SK-N-SH (cell line): ENCODE data around the gene MVB12B. TPM values are rescaled to one million over a fixed set of nuclear protein-coding genes. Genes with fewer than 3 reads are reported as not detected.

ENCODE experiments used
- CTCF ChIA-PET: fragments of 300-600, 350-600 bp; formaldehyde crosslinking; extraction: SDS; loops from one replicate; lab custom pipeline; 2021; lab: Yijun Ruan, JAX
- POLR2A ChIA-PET: fragments of 350-600 bp; sonication (Branson Sonifier 250); formaldehyde crosslinking; extraction: SDS; loops from one replicate; lab custom pipeline; 2020; ENCODE audit warnings: antibody characterized with exemption, inconsistent platforms; lab: Yijun Ruan, JAX
- DNase-seq: peaks from one replicate; pipeline ENCODE4 v3.0.0; 2012
- H2AFZ ChIP-seq: fragments of 200-600 bp; sonication (generic); 2 replicates; pipeline ENCODE4 v1.8.1; 2016; ENCODE audit warnings: antibody characterized with exemption, mild to moderate bottlenecking, low read depth
- H3F3A ChIP-seq: fragments of 200-600 bp; sonication (generic); replicated peaks from 2 replicates; pipeline ENCODE3; 2016; ENCODE audit warnings: antibody characterized with exemption, mild to moderate bottlenecking; ENCODE audit not compliant: insufficient read depth
- H3K27ac ChIP-seq, 2 experiments: fragments of 200-500 bp in 1 of 2; fragments of 200-600 bp in 1 of 2; sonication (Bioruptor generic) in 1 of 2; sonication (generic), shearing (Covaris generic) in 1 of 2; 2 replicates each; pipeline versions ENCODE4 v1.5.1 to v1.6.1; 2014 to 2016; ENCODE audit warnings: low read depth in 2 of 2, inconsistent platforms in 1 of 2, low read length in 1 of 2, mild to moderate bottlenecking in 1 of 2, mixed read lengths in 1 of 2
- H3K27me3 ChIP-seq: fragments of 200-600 bp; sonication (generic), shearing (Covaris generic); 2 replicates; pipeline ENCODE4 v1.6.1; 2016; ENCODE audit warnings: mixed run types; ENCODE audit not compliant: insufficient read depth
- H3K36me3 ChIP-seq, 2 experiments: fragments of 200-500 bp in 1 of 2; fragments of 200-600 bp in 1 of 2; sonication (Bioruptor generic) in 1 of 2; sonication (generic) in 1 of 2; replicated peaks in 1 of 2; 2 replicates each; pipeline versions ENCODE3 to v1.5.1; 2014 to 2016; ENCODE audit warnings: low read length in 1 of 2, mild to moderate bottlenecking in 1 of 2; ENCODE audit not compliant: insufficient read depth in 2 of 2, control insufficient read depth in 1 of 2
- H3K4me1 ChIP-seq, 2 experiments: fragments of 200-500 bp in 1 of 2; fragments of 200-600 bp in 1 of 2; sonication (Bioruptor generic) in 1 of 2; sonication (generic), shearing (Covaris generic) in 1 of 2; 2 replicates each; pipeline versions ENCODE4 v1.5.1 to v1.6.1; 2014 to 2016; ENCODE audit warnings: low read depth in 1 of 2, low read length in 1 of 2, mixed run types in 1 of 2; ENCODE audit not compliant: insufficient read depth in 2 of 2, control insufficient read depth in 1 of 2
- H3K4me2 ChIP-seq: fragments of 200-600 bp; sonication (generic), shearing (Covaris generic); 2 replicates; pipeline ENCODE4 v1.6.1; 2017; ENCODE audit warnings: mixed run types
- H3K4me3 ChIP-seq, 2 experiments: fragments of 200-500 bp in 1 of 2; fragments of 200-600 bp in 1 of 2; sonication (Bioruptor generic) in 1 of 2; sonication (generic), shearing (Covaris generic) in 1 of 2; 2 replicates each; pipeline versions ENCODE4 v1.5.1 to v1.8.1; 2014 to 2016; ENCODE audit warnings: low read depth in 2 of 2, inconsistent platforms in 1 of 2, low read length in 1 of 2, mild to moderate bottlenecking in 1 of 2, mixed read lengths in 1 of 2, moderate library complexity in 1 of 2
- H3K79me2 ChIP-seq: fragments of 200-600 bp; sonication (generic); 2 replicates; pipeline ENCODE4 v1.8.1; 2017; ENCODE audit warnings: mild to moderate bottlenecking; ENCODE audit not compliant: insufficient read depth
- H3K9ac ChIP-seq: fragments of 200-600 bp; sonication (generic); 2 replicates; pipeline ENCODE4 v1.6.1; 2017; ENCODE audit warnings: mixed run types
- H3K9me2 ChIP-seq: fragments of 200-600 bp; sonication (generic); 2 replicates; pipeline ENCODE4 v1.6.1; 2017; ENCODE audit warnings: mixed run types
- H3K9me3 ChIP-seq: fragments of 200-600 bp; sonication (generic); 2 replicates; pipeline ENCODE4 v1.6.1; 2017; ENCODE audit warnings: mixed run types, mild to moderate bottlenecking, moderate library complexity
- H4K20me1 ChIP-seq: fragments of 200-600 bp; sonication (generic); 2 replicates; pipeline ENCODE4 v1.6.1; 2017; ENCODE audit warnings: mild to moderate bottlenecking, mixed run types; ENCODE audit not compliant: insufficient read depth
- CHD2 ChIP-seq: fragments of 150-350 bp; IDR thresholded peaks from 2 replicates; pipeline ENCODE4 v1.6.1; 2018; ENCODE audit warnings: low read length; ENCODE audit not compliant: partially characterized antibody
- CTCF ChIP-seq: fragments of 200-600 bp; sonication (generic); IDR thresholded peaks from 2 replicates; pipeline ENCODE4 v1.6.1; 2017; ENCODE audit warnings: antibody characterized with exemption, mild to moderate bottlenecking, moderate library complexity
- GATA2 ChIP-seq: sonication (generic); formaldehyde crosslinking; IDR thresholded peaks from 2 replicates; pipeline ENCODE4 v1.5.0; 2020; ENCODE audit warnings: mild to moderate bottlenecking, missing genetic modification reagents
- IRF3 ChIP-seq: fragments of 150-350 bp; IDR thresholded peaks from 2 replicates; pipeline ENCODE4 v1.6.1; 2016; ENCODE audit warnings: mild to moderate bottlenecking, low read depth, low read length
- JUND ChIP-seq: IDR thresholded peaks from 2 replicates; pipeline ENCODE4 v1.4.0; 2012
- MXI1 ChIP-seq: IDR thresholded peaks from 2 replicates; pipeline ENCODE4 v1.6.1; 2012; ENCODE audit warnings: mild to moderate bottlenecking, low read depth, low read length, improper control_type of control experiment
- PBX3 ChIP-seq: IDR thresholded peaks from 2 replicates; pipeline ENCODE4; 2012
- POLR2AphosphoS5 ChIP-seq: IDR thresholded peaks from 2 replicates; pipeline ENCODE4 v1.6.1; 2012; ENCODE audit warnings: low read depth, low read length
- REST ChIP-seq: IDR thresholded peaks from 2 replicates; pipeline ENCODE4 v1.6.1; 2012; ENCODE audit warnings: mild to moderate bottlenecking, low read depth, low read length, moderate library complexity
- RFX5 ChIP-seq: IDR thresholded peaks from 2 replicates; pipeline ENCODE4 v1.6.1; 2012; ENCODE audit warnings: mild to moderate bottlenecking, improper control_type of control experiment, low read length
- RXRA ChIP-seq: IDR thresholded peaks from 2 replicates; pipeline ENCODE4 v1.4.0; 2012; ENCODE audit warnings: low read depth, mild to moderate bottlenecking, borderline replicate concordance
- SIN3A ChIP-seq: IDR thresholded peaks from 2 replicates; pipeline ENCODE4 v1.6.1; 2012; ENCODE audit warnings: low read depth, mild to moderate bottlenecking, low read length, moderate library complexity, borderline replicate concordance
- SMC3 ChIP-seq: IDR thresholded peaks from 2 replicates; pipeline ENCODE4 v1.6.1; 2012; ENCODE audit warnings: low read depth, low read length, improper control_type of control experiment
- TCF12 ChIP-seq: IDR thresholded peaks from 2 replicates; pipeline ENCODE4 v1.4.0; 2012
- TEAD4 ChIP-seq: IDR thresholded peaks from 2 replicates; pipeline ENCODE4 v1.4.0; 2012; ENCODE audit warnings: mild to moderate bottlenecking, borderline replicate concordance; ENCODE audit not compliant: insufficient read depth
- USF2 ChIP-seq: fragments of 150-350 bp; IDR thresholded peaks from 2 replicates; pipeline ENCODE4 v1.6.1; 2017; ENCODE audit warnings: antibody characterized with exemption, low read length, low read depth, borderline replicate concordance
- ZBTB33 ChIP-seq: IDR thresholded peaks from 2 replicates; pipeline ENCODE4 v1.4.0; 2012; ENCODE audit warnings: low read depth, borderline replicate concordance
- WGBS: methylation state at CpG from one replicate; pipeline ENCODE4 v1.1.6; 2017; ENCODE audit warnings: low lambda C conversion rate; 5-methylcytosine and 5-hydroxymethylcytosine counted together
- polyA plus RNA-seq, 3 experiments: library from polyadenylated mRNA; depleted of rRNA; stranded (reverse); fragments of >200 nt; gene quantifications; 2 replicates each; pipeline ENCODE4 v1.2.3, GENCODE V29; 2012

MVB12B gene
- polyA plus RNA-seq, 1 of the 3 experiments (the other 2 are of a cell fraction) = 5.1 TPM

GRCh38 chr9:126431077-126431742 lies 104.6 kb downstream of the MVB12B start:
- Histone ChIP-seq H3F3A (peaks cover 4% of the 10 kb centered on the region), H3K4me1 (peaks cover 0 to 2% of the 10 kb centered on the region in 2 experiments; a peak in 1 of 4 replicates), H2AFZ (no peak overlapping the region), H3K9me3 (no peaks in the 10 kb centered on the region), H3K9me2 (no peaks in the 10 kb centered on the region), H3K27ac (no peak overlapping the region), H4K20me1 (no peaks in the 10 kb centered on the region), H3K4me3 (no peak overlapping the region), H3K36me3 (peaks cover 2 to 4% of the 10 kb centered on the region in 2 experiments), H3K79me2 (no peaks in the 10 kb centered on the region), H3K27me3 (no peaks in the 10 kb centered on the region), H3K4me2 (no peak overlapping the region), H3K9ac (no peak overlapping the region)
- CTCF ChIA-PET = interaction anchor here (1.0 to 6.1 kb wide), 2 partner anchors 60 to 106 kb away, joined by 3 to 22 read pairs; no protein-coding TSS in a partner anchor
- TF ChIP-seq RXRA (no peak), GATA2 (CRISPR knock-in tag) (no peak), RFX5 (no peak), TCF12 (no peak), USF2 (no peak), PBX3 (no peak), IRF3 (no peak), SIN3A (no peak), CHD2 (no peak), SMC3 (no peak), POLR2AphosphoS5 (no peak), JUND (no peak), CTCF (no peak), TEAD4 (no peak), ZBTB33 (no peak), MXI1 (no peak), REST (no peak)
- 95% methylated on average over 10 of the region's 11 CpGs for WGBS
- DNase-seq = no peak
- POLR2A ChIA-PET = no interaction called here
